Tongue (tissue), 2 donors: ENCODE results near the gene ALDH7A1. TPM values are rescaled to one million over a fixed set of nuclear protein-coding genes. Genes with fewer than 3 reads are reported as not detected.
"Not testable (repeated sequence)": the region's sequence is repeated elsewhere in the genome, so short reads cannot be mapped to it uniquely, and the experiment has no call there.

Experiments
- DNase-seq: peaks from one replicate; pipeline ENCODE4 v3.0.0-alpha.2; 2015
- total RNA-seq: library from RNA; depleted of rRNA; stranded (reverse); fragments of >200 nt; gene quantifications from one replicate; pipeline ENCODE4 v1.2.3, GENCODE V29; 2014

Gene ALDH7A1
- total RNA-seq, 1 donor from 2014 or later: 45.2 TPM

- DNase-seq: no peak
These were observed 3.5 kb downstream of the ALDH7A1 start for GRCh38 chr5:126591549-126591948.

GRCh38 chr5:126589536-126590297 is 5.3 kb downstream of the ALDH7A1 start:
- DNase-seq: no peak

GRCh38 chr5:126587551-126588390 is 7.2 kb downstream of the ALDH7A1 start:
- no peak for DNase-seq

GRCh38 chr5:126583761-126584160 is 11.3 kb downstream of the ALDH7A1 start:
- DNase-seq: no peak

- no peak for DNase-seq
These were observed 15.3 kb downstream of the ALDH7A1 start for GRCh38 chr5:126579716-126580115.

GRCh38 chr5:126577415-126577814 is 17.6 kb downstream of the ALDH7A1 start:
- no peak for DNase-seq

- no peak for DNase-seq
These were observed 18.0 kb downstream of the ALDH7A1 start for GRCh38 chr5:126576974-126577373.

- DNase-seq: no peak
These were observed 19.4 kb downstream of the ALDH7A1 start for GRCh38 chr5:126575644-126576043.

GRCh38 chr5:126568206-126568755 is 26.7 kb downstream of the ALDH7A1 start:
- no peak for DNase-seq

GRCh38 chr5:126562823-126563222 is 32.2 kb downstream of the ALDH7A1 start:
- no peak for DNase-seq

GRCh38 chr5:126561908-126562307 is 33.1 kb downstream of the ALDH7A1 start:
- DNase-seq: no peak

- DNase-seq: not testable (repeated sequence)
These were observed 39.9 kb downstream of the ALDH7A1 start for GRCh38 chr5:126555101-126555500.

GRCh38 chr5:126552614-126553013 is 42.4 kb downstream of the ALDH7A1 start:
- no peak for DNase-seq

- peak; percentile 25 for DNase-seq
These were observed 50.8 kb downstream of the ALDH7A1 start for GRCh38 chr5:126544087-126544740.

- no peak for DNase-seq
These were observed 51.4 kb downstream of the ALDH7A1 start for GRCh38 chr5:126543660-126544059.

GRCh38 chr5:126543009-126543408 is 52.0 kb downstream of the ALDH7A1 start:
- no peak for DNase-seq

- no peak for DNase-seq
These were observed 52.6 kb downstream of the ALDH7A1 start for GRCh38 chr5:126542441-126542840.

GRCh38 chr5:126540631-126541030 is 54.4 kb downstream of the ALDH7A1 start:
- DNase-seq: no peak

- DNase-seq: no peak
These were observed 56.4 kb downstream of the ALDH7A1 start for GRCh38 chr5:126538579-126538978.

GRCh38 chr5:126536874-126537273 is 58.1 kb downstream of the ALDH7A1 start:
- no peak for DNase-seq

- no peak for DNase-seq
These were observed 59.0 kb downstream of the ALDH7A1 start for GRCh38 chr5:126535856-126536545.

GRCh38 chr5:126534553-126534952 is 60.5 kb downstream of the ALDH7A1 start:
- no peak for DNase-seq
